AG09309 (cell line): ENCODE data around the gene ACKR2.

Experiments
- DNase-seq: peaks from one replicate; pipeline ENCODE4 v3.0.0-alpha.2; 2010; ENCODE audit warnings: low read depth
- H3K4me3 ChIP-seq: 2 replicates; pipeline ENCODE4 v1.5.1; 2011; ENCODE audit warnings: mild to moderate bottlenecking, low read depth, low read length, moderate library complexity; ENCODE audit not compliant: control insufficient read depth
- TF ChIP-seq, protein P1 (sequence below): IDR thresholded peaks from 2 replicates; pipeline ENCODE4 v1.5.1; 2011; ENCODE audit warnings: mild to moderate bottlenecking, low read depth, low read length, inconsistent platforms; ENCODE audit not compliant: insufficient read depth, control insufficient read depth; ENCODE audit errors: missing control alignments

The ACKR2 gene

DNA sequence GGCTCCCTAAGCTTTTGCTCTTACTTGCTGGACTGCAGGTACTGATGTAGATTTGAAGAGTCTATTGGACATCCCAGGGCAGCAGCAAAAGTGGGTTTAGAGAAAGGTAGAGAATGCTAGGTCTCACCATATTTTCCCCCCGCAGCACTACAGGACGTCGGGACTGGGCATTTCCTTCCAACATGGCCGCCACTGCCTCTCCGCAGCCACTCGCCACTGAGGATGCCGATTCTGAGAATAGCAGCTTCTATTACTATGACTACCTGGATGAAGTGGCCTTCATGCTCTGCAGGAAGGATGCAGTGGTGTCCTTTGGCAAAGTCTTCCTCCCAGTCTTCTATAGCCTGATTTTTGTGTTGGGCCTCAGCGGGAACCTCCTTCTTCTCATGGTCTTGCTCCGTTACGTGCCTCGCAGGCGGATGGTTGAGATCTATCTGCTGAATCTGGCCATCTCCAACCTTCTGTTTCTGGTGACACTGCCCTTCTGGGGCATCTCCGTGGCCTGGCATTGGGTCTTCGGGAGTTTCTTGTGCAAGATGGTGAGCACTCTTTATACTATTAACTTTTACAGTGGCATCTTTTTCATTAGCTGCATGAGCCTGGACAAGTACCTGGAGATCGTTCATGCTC, 55.2 kb downstream of the ACKR2 start:
- TF ChIP-seq, protein P1, sequence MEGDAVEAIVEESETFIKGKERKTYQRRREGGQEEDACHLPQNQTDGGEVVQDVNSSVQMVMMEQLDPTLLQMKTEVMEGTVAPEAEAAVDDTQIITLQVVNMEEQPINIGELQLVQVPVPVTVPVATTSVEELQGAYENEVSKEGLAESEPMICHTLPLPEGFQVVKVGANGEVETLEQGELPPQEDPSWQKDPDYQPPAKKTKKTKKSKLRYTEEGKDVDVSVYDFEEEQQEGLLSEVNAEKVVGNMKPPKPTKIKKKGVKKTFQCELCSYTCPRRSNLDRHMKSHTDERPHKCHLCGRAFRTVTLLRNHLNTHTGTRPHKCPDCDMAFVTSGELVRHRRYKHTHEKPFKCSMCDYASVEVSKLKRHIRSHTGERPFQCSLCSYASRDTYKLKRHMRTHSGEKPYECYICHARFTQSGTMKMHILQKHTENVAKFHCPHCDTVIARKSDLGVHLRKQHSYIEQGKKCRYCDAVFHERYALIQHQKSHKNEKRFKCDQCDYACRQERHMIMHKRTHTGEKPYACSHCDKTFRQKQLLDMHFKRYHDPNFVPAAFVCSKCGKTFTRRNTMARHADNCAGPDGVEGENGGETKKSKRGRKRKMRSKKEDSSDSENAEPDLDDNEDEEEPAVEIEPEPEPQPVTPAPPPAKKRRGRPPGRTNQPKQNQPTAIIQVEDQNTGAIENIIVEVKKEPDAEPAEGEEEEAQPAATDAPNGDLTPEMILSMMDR: no peak
- no peak overlapping the region for H3K4me3 ChIP-seq
- no peak for DNase-seq

DNA sequence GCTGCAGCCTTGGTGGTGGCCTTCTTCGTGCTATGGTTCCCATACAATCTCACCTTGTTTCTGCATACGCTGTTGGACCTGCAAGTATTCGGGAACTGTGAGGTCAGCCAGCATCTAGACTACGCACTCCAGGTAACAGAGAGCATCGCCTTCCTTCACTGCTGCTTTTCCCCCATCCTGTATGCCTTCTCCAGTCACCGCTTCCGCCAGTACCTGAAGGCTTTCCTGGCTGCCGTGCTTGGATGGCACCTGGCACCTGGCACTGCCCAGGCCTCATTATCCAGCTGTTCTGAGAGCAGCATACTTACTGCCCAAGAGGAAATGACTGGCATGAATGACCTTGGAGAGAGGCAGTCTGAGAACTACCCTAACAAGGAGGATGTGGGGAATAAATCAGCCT, 56.0 kb downstream of the ACKR2 start:
- DNase-seq: no peak
- H3K4me3 ChIP-seq: no peak overlapping the region
- TF ChIP-seq, protein P1: no peak

DNA sequence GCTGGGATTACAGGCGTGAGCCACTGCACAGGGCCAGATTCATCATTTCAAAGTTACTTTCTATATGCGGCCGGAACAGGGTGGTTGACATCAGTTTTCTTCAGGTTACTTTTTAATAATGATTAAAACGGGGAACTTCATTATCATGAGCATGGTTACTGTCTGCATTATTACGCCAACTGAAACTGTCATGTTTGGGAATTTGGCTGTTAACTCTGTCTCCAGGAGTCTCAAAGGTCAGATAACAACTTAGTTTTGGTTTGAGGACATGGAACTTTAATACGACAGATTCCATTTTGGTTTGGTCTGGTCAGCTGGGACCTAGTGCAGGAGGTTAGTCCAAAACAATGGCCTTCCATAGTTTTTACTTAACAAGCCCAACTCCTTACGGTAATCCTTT, 57.9 kb downstream of the ACKR2 start:
- TF ChIP-seq, protein P1: no peak
- no peak overlapping the region for H3K4me3 ChIP-seq
- no peak for DNase-seq

DNA sequence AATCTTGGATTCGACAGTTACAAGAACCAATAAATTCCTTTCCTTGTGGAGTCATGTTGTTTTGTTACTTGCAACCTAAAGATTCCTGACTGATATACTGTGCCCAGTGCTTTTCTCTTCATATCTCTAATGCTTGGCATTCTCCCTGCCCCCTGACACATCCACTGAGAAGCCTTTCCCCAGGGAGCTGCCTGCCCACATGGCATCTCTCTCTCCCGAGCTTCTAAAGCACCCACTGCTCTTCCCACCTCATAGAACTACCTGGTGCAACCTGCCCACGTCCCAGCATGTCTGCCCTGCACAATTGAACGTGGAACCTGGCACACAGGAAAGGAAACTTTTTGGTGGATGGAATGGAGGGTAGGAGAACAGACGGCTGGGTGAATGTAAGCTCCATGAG, 59.6 kb downstream of the ACKR2 start:
- H3K4me3 ChIP-seq: no peak overlapping the region
- TF ChIP-seq, protein P1: no peak
- DNase-seq: no peak

DNA sequence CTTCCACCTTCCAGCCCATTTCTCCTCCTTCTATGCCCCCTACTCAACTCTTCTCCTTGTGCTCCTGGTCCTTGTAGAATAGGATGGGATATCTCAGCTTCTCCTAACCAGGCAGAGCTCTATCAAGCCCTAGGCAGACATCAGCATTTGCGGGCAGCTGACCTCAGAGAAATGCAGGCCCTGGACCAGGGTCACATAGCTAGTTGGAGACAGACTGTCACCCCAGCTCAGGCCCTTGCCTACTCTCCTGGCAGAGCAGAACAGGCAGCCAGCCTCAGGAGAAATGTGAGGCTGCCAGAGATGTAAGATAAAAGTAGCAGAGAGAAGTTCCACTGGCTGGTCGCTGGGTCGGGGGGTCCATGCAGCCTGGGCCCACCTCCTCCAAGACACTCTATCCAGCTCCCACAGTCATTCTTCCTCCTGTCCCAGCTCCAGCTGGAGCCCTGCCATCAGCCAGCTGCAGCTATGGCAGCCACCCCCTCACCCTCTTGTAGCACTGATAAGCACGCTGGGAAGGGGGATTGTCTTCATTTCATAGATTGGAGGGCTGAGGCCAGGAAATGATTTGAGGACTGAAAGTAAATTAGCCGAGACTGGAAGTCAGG, 62.4 kb downstream of the ACKR2 start:
- TF ChIP-seq, protein P1: no peak
- DNase-seq: no peak

DNA sequence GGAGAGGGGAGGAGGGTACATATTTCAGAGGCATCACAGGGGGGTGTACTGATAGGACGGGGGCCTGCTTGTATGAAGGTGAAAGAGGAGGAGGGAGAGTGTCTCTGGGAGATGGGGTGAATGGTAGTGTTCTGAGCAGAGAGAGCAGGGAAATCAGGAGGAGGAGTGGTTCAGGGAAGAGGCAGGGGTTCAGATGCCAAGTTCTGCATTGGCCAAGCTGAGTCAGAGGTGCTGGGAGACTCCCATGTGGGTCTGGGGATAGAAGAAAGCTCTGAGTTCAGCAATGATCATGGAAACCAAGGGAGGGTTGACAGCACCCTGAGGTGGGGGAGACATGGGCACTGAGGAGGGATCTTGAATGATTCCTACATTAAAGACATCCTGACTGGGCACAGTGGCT, 63.5 kb downstream of the ACKR2 start:
- TF ChIP-seq, protein P1: no peak
- DNase-seq: no peak
- H3K4me3 ChIP-seq: no peak overlapping the region

More for the DNA sequence above, 62.4 kb downstream of the ACKR2 start:
- H3K4me3 ChIP-seq: no peak overlapping the region
